ENCODE measurements around the gene SMO.

GRCh38 chr7:129224251-129225205 lies 36.1 kb downstream of the SMO start, which contains the start of gene AHCYL2:
- TF ChIP-seq REST (IDR thresholded peaks at IDR 0.05; ENCODE audit: insufficient read depth in 1 of 2, low read depth in 2 of 2, low read length in 2 of 2) (no peak), POLR2AphosphoS5 (IDR thresholded peaks at IDR 0.05; ENCODE audit: low read depth, low read length) (peak; percentile 60), SIN3A (IDR thresholded peaks at IDR 0.05; ENCODE audit: borderline replicate concordance, insufficient read depth, low read length) (no peak), TAF1 (IDR thresholded peaks at IDR 0.05; ENCODE audit: borderline replicate concordance, insufficient read depth, low read length) (no peak)

Data from PFSK-1 (cell line).